Epithelial cell of prostate (primary cell): ENCODE results near the gene EDA.

Source experiments
- DNase-seq: peaks from one replicate; pipeline ENCODE4 v3.0.0-alpha.2; 2011; ENCODE audit warnings: low read depth, low spot score
- H3K27ac ChIP-seq: fragments of 450-650 bp; 2 replicates; pipeline ENCODE4 v1.5.1; 2017; ENCODE audit warnings: mild to moderate bottlenecking

Gene EDA

DNA sequence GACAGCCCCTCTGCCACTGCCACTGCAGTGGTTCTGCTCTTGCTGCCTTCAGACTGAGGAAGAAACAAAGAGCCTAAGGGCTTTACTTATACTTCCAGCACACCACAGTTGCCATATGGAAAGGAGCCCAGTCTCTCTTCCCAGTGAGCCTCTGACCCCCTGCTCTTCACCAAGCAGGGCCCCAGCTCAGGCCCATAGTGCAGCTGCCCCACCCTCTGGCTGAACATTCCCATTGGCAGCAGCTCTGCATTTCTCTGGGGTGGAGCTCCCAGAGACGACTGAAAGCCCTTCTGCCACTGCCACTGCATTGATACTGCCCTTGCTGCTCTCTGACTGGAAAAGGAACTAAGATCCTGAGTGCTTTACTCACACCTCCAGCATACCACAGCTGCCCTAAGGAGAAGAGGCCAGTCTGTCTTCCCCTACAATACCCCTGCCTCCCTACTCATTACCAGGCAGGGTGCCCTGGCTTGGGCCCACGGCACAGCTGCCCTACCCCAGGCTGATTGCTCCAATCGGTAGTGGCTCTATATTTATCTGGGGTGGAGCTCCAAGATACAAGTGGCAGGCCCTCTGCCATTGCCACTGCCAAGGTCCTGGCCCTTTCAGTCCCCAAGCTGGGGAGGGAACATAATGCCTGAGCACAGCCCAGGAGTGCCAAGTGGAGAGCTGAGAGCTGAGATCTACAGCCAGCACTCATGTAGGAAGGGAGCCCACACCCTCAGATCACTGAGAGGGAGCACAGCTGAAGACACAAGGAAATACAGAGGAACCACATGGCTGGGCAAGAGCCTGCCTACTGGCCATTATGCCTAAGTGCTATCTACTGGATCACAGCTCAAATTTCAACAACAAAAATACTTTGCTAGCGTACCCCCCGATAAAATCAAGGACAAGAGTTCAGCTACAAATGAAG lies 397.8 kb downstream of the EDA start:
- H3K27ac ChIP-seq = no peak overlapping the region
- no peak for DNase-seq

DNA sequence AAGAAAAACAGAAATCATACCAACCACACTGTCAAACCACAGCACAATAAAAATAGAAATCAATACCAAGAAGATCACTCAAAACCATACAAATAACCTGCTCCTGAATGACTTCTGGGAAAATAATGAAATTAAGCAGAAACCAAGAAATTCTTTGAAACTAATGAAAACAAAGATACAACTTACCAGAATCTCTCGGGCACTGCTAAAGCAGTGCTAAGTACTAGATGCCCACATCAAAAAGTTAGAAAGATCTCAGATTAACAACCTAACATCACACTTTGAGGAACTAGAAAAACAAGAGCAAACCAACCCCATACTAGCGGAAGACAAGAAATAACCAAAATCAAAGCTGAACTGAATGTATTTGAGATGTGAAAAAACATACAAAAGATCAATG lies 400.6 kb downstream of the EDA start:
- H3K27ac ChIP-seq = no peak overlapping the region
- DNase-seq = no peak

DNA sequence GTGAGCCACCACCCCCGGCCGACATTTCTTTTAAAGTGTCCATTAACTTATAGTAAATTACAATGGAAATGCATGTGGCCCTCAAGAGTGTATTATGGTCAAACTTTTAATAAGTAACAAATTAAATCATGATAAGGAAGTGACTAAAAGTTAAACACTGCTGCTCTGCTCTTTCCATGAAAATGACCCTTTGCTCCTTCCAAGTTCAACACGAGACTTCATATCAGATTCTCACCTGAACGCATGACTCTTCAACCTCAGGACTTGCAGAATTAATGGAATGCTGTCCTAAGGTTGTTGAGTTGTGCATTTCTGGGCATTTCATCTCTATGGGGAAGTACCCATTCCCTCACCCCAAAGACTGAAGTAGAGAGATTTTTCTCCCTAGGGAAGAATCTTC lies 406.7 kb downstream of the EDA start:
- DNase-seq = no peak
- peak overlapping the region; percentile 61 for H3K27ac ChIP-seq

DNA sequence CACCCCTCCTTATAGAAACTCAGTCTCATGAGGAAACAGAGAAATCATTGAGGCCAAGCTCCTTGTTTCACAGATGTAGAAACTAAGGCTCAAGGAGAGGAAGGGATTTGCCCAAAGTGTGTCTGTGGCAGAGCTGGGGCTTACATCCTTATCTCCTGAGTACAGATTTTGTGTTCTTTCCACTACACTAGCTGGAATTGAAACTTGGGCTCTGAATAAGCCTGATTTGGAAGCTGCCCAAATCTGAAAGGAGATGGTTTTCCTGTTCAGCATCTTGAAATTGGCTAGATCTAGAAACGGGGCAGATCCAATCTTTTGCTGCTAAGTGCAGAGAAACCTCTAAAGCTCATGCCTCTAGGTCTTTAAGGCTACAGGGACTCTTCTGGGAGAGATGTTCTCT lies 409.6 kb downstream of the EDA start:
- no peak for DNase-seq
- no peak overlapping the region for H3K27ac ChIP-seq

DNA sequence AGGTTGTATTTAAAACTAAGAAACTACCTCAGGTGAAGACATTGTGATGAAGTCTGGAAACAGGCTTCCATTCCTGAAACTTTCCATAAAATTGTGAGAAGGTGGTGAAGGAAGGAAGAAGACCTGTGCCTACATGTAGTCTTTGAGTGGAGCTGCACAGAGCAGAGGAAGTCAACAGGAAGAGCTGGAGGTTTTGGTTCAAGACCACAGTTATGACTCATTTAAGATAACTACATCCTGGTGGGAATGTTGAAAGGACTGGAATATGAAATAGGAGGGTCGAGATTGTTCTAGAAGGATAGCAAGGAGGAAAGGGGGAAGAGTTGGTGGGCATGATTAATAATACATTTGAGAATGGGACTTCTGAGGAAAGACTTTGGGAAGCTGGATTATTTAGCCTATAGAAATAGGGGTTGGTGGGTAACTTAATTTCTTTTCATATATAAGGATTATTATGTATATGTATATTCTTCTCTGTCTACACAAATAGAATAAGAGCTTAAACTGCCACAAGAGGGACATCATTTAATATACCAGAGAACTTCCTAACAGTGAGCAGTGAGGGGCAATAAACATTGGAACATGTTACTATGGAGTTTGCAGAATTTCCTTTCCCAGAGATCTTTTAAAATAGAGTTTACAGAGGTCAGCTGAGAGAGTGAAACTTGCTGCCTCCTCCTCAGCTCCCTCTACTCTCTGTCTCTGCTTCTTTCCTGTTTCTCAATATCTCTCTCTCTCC lies 410.4 kb downstream of the EDA start:
- no peak overlapping the region for H3K27ac ChIP-seq
- no peak for DNase-seq

DNA sequence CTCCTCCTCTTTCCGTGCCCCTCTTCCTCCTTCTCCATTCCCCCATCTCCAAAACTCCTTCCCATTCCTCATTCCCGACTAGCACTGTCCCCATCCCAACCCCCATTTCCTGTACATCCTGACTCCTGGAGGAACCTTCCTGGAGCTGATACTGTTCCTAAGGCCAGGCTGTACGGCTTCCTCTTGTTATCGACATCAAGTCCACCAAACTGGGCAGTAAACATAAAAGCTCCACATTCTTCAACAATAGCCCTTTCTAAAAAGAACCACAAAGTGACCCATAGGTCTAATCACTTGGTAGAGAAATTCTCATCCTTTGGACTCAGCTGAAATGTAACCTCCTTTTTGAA lies 410.9 kb downstream of the EDA start:
- H3K27ac ChIP-seq = no peak overlapping the region
- no peak for DNase-seq

DNA sequence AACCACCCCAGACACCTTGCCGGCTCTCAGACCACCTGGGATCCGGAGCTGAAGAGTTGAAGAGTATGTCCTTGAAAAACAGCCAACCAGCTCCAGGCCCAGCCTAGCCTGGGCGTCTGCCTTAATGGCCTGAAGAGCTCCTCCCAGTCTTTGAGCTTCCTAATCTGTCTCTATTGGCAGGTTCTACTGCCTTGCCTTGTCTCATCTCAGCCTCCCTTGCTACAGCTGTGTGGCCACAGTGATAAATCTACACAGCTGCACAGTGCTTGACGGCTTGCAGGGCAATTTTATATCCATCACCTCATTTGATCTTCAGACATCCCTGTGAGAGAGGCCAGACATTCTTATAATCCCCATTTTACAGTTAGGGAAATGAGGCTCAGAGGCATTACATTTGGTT lies 413.9 kb downstream of the EDA start:
- H3K27ac ChIP-seq = no peak overlapping the region
- no peak for DNase-seq

DNA sequence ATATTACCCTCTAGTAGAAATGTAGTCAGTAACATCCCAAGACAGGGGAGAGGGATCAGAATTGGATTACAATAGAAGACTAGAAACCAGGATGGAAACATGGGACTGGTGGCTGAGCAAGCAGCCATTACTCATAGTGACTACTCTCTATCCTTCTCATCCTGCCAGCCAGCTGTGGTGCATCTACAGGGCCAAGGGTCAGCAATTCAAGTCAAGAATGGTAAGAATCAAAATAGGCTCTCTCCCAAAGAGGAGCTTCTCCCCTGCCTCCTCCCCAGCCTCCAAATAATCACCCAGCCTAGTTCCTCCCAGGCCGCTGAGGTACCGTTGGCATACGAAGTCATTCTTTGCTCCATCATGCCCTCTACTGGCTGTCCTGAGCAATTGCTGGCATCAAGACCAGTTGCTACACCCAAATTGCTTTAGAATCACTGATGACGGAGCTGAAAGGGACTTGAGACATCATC lies 414.4 kb downstream of the EDA start:
- DNase-seq = no peak
- H3K27ac ChIP-seq = no peak overlapping the region

DNA sequence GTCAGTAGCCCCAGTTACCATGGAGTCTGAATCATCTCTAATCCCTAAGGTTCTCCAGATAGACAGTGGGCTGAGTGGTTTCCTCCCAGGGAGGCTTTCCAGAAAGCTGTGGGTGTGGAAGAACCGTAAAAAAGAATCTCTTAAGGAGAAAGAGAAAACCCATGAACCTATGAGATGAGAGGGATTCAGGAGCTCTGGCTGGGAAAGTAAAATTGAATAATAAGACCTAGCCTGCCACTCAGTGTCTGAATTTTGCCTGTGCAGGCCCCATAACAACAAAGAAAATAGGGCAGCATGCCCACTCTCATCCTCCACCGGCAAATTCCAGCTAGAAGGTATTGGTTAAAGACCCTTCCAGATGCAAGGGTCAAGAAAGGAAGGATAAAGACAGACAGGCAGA lies 416.9 kb downstream of the EDA start:
- DNase-seq = no peak

DNA sequence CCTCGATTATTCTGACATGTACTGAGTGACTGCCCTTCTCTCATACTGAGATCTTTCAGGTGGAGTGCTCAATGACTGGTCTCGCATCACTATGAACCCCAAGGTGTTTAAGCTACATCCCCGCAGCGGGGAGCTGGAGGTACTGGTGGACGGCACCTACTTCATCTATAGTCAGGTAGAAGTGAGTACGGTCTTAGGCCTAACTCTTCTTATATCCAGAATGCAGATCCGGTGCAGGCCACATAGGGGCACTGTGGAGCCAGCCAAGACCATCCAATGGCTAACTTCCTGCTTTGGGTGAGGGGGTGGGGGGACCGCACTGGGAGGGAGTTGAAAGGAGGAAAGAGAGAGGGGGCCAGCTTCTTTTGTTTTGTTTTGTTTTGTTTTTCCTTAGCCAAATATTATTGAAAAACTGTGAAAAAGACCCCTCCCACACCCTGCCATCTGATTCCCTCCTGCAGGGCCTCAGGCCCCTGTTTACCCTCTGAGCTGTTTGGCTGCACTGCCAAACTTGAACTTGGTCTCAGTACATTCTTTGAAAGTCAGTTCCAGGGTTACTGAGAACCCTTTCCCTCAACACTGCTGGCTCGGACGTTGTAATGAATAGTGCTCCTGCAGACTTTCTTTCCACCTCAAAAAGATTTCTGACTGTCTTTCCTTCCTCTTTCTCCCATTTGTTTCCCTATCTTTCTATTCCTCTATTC lies 417.6 kb downstream of the EDA start:
- no peak overlapping the region for H3K27ac ChIP-seq
- no peak for DNase-seq

More for the DNA sequence above, 416.9 kb downstream of the EDA start:
- H3K27ac ChIP-seq = no peak overlapping the region

DNA sequence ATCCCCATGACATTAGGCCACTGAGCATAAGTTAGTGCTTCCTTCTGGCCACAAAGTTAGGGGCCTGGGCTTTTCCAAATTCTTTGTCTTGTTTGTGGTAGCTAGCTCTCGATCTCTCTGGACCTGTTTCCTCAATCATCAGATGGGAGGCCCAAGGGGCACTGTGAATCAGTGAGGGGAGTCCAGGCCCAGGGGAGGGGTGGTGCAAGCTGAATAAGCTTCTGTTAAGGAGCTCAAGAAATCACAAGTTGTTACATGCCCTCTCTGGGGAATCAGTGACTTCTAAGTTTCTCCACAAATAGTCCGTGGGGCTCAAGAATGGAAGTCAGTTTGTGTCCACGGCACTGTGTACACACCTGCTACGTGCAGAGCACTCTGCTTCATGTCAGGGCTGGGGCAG lies 418.7 kb downstream of the EDA start:
- no peak for DNase-seq
- H3K27ac ChIP-seq = no peak overlapping the region

DNA sequence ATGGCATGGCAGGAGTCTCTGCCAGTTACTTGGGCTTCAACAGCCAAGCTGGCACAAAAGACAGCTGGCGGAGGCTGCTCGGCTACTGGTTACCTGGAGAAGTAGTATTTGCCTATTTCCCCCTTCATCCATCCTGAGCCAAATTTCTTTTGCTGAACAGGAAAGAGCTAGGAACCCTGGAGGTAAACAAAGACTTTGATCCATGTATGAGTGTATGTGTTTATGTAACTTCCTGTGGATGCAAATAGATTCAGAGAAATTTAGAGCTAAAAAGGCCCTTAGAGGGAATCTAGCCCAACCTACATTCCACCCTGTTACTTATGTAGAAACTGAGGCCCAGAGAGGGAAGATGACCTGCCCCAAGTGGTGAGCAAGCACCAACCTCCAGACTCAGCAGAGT lies 422.6 kb downstream of the EDA start:
- DNase-seq = no peak
- H3K27ac ChIP-seq = no peak overlapping the region

DNA sequence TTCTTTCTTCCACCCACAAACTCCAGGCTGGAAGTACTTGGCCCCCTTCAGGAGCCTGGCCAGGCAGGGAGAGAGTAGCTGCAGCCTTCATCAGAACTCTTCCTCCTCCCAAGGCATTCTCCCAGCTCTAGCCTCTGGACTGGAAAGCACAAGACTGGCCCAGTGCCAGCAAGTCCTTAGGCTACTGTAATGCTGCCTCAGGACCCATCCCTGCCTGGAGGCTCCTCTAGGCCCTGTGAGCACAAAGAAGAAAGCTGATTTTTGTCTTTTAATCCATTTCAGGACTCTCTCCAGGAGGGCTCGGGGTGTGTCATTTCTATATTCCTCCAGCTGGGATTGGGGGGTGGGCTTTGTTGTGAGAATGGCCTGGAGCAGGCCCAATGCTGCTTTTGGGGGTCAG lies 423.0 kb downstream of the EDA start:
- H3K27ac ChIP-seq = no peak overlapping the region
- no peak for DNase-seq

DNA sequence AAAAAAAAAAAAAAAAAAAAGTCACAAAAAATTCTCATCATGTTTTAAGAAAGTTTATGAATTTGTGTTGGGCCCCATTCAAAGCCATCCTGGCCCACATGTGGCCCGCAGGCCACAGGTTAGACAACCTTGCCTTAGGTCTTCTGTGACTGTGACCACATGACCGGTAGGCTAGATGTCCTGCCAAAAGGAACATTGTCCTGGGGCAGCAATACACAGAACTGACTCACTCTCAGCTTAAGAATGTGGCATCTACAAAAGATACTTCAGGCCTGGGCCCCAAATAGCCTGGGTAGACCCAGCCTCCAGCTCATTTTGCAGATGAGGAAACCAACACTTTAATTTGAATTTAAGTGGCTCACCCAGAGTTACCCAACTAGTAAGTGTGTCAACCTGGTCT lies 423.8 kb downstream of the EDA start:
- no peak for DNase-seq
- peak overlapping the region; percentile 33 for H3K27ac ChIP-seq

DNA sequence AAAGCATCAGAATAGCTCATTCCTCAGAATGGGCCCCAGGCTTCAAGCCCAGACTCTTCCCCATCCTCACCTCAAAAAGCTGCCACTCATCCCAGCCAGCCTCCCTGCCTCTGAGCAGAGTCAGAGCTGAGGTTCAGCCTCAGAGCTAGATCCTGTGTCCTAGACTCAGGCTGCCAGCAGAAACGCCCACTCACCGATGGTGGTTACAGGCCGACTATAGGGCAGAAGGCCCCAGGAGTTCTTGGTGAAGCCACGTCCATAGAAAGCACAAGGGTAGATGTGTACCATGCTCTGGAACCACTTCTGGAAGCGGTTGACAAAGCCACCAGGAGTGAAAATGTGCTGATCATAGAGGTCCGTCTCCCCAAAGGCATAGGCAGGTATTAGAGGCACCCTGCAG lies 426.1 kb downstream of the EDA start:
- DNase-seq = no peak
- no peak overlapping the region for H3K27ac ChIP-seq

DNA sequence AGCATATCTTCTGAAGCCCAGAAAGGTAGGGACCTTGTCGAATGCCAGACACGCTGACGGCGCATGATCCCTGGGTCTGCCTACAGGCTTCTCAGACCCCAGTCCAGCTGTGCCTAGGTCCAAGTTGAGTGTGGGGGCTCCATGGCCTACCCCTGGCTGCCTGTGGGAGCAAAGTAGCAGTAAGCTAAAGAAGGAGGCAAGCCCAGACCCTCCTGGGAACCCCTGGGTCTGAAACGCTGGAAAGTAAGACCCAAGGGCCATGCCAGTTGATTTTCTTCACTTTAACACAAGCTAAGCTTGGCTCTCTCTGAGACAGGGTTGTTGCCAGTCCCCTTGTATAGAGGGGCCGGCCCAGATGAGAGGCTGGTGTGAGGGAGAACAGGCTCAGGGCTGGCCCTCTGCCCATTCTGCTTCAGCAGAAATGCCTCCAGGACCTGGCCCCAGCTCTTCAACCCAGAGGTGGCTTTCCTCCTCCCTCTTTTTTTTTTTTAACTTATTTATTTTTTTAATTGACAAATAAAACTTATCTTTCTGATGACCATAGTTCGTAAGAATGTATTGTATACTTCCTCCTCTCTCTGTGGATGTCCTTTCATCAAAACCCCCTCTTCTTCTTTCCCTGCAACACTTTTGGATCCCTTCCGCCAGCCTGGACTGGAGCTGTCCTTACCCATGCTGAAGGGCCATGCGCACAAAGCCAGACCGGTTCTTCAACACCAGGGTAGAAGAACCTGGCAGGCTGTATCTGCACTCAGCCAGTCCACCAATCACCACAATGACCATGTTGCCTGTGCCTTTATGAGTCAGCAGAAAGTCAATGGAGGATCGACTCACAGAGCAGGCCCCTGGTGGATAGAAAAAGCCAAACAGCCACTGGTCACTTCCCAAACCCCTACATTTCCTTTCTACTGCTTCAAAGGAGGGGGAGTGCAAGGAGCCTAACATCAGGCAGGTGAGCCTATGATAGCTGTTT lies 426.8 kb downstream of the EDA start:
- peak; percentile 45 for DNase-seq
- H3K27ac ChIP-seq = no peak overlapping the region

DNA sequence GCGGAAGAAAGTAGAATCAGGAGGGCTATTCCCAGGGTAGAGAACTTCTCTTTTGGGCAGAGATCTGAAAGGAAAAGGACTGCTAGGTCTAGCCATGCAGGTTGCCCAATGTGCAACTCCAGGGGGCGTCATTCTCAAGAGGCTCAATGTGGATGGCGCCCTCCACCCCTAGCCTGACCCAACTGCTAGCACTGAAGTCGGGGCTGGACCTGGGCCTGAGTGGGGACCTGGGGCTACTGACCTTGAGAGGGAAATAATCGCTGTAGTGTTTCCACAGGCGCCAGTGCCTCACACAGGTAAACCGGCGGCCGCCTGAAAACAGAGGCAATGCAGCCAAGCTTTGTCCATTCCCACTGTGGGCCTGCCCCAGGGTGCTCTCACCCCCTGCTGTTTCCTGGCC lies 427.8 kb downstream of the EDA start:
- H3K27ac ChIP-seq = no peak overlapping the region
- DNase-seq = no peak

DNA sequence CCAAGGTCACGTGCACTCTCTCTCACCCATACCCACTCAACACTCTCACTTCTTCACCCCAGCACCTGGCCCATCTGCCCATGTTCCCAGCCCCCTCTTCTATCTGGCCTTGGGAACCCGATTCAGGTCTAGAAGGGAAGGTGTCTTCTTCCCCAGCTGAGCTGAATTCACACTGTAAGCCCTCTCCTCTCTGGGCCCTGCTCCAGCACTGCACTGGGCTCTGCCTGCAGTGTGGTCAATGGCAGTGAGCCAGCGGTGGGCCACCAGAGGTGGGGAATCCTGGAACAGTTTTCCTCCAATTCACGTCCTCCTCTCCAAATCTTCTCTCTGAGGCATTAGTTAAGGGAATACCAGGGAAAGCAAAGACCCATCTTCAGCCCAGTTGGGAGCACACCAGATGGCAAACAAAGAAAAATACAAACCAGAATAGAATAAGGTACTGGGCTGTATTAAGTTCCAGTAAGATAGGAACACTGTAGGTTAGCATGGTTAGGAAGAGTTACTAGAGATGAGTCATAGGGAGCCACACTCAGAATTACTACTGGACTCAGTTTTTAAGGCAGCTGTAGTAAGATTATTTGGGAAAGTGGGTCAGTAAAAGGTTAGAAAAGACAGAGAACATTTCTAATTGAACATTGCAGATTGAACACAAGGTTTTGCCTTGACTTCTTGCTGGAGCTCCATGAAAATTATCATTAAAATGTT lies 428.8 kb downstream of the EDA start:
- H3K27ac ChIP-seq = no peak overlapping the region
- DNase-seq = no peak

DNA sequence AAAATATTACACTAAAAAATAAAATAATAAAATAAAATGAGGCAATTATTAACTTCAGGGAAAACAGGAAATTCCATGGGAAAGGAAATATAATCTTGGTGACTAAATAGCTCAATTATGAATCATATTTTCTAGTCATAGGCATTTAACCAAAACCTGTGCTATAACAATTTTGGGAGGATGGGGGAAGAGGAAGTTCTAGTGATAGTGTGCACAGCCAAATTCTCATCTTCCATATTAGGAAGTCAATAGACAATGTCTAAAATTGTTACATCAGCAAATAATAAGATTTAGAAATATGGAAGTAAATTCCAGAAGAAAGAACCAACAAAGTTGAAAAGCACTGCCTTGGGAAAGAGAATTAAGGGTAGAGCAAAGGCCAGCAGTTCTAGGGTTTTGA lies 431.1 kb downstream of the EDA start:
- no peak for DNase-seq
- peak overlapping the region; percentile 9 for H3K27ac ChIP-seq
